ENCODE results near the gene ANKS6. TPM values are rescaled to one million over a fixed set of nuclear protein-coding genes. Genes with fewer than 3 reads are reported as not detected.

Gene ANKS6
- total RNA-seq, 2 donors from 2014 or later: 15.9 to 28.4 TPM

DNA sequence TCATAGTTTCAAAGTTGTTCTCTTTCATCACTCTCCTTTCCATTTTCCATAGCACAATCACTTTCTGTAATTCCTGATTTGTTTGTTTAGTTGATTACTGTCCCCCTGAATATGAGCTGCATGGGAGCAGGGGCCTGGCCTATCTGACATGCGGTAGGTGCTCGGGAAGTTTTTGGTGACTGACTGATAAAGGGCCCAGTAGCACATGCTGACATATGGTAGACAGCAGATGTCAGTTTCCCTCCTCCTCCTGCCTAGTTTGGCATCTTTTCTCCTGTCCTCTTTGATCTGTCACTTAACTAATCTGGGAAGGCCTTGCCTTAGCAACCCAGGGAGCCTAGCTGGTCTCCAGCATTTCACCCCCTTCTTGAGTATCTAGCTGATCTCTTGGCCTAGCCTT lies 25.5 kb upstream of the ANKS6 start:
- DNase-seq (no peak), ATAC-seq (no peak)
- intact Hi-C loops (cut with DNase I, micrococcal nuclease): no loop called here

DNA sequence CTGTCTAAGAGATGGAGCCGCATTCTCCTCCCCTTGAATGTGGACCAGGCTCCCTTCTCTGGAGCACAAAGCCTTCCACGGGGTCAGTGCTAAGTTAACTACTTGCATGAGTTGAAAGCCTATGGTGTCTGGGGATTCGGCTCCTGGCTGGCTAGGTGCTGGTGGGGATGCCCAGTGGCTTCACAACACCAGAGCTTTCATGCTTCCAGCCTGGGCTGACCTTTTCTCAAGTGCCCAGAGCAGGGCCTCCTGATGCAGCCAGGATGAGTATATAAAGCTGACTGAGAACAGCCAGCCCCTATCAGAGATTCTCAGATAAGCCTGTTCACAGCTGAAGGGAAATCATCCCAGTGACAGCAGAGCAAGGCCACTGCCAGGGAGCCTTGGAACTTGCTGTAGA lies 22.9 kb upstream of the ANKS6 start:
- ATAC-seq: no peak
- DNase-seq: no peak

DNA sequence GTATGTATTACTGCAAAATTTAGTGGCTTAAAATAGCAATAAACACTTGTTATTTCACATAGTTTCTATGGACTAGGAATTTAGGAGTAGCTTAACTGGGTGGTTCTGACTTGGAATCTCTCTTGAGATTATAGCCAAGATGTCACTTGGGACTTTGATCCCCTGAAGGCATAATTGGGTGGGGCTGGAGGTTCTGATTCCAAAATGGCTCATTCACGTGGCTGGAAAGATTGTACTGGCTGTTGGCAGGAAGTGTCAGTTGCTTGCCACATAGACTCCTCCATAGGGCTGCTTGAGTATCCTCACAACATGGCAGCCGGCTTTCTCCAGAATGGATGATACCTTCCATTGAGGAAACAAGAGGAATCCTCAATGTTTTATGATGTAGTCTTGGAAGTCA lies 22.4 kb upstream of the ANKS6 start:
- ATAC-seq: peak; percentile 92
- DNase-seq: no peak
- intact Hi-C loops (cut with DNase I, micrococcal nuclease): no loop called here

More for the DNA sequence above, 22.9 kb upstream of the ANKS6 start:
- intact Hi-C loops (cut with DNase I, micrococcal nuclease): no loop called here

DNA sequence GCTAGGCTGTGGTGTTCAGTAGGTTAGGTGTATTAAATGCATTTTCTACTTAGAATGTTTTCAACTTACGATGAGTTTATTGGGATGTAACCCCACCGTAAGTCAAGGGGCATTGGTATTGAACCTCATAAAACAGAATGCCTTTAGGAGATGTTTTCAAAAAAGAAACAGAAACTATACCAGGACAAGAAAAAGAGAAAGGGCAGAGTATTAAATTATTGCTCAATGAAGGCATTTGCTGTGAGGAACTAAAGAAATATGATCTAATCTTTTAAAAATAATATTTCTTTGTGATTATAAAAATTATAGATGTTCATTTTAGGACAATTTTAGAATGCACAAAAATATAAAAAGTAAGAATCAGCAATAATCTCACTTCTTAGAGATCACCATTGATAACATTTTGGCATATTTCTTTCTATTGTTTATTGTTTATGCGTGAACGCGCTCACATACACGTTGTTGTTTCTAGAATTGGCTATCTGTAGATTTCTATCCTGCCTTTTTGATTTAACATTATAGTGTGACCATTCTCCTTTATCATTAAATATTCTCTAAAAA lies 19.1 kb upstream of the ANKS6 start:
- DNase-seq (no peak), ATAC-seq (no peak)
- intact Hi-C loops (cut with DNase I, micrococcal nuclease): no loop called here

DNA sequence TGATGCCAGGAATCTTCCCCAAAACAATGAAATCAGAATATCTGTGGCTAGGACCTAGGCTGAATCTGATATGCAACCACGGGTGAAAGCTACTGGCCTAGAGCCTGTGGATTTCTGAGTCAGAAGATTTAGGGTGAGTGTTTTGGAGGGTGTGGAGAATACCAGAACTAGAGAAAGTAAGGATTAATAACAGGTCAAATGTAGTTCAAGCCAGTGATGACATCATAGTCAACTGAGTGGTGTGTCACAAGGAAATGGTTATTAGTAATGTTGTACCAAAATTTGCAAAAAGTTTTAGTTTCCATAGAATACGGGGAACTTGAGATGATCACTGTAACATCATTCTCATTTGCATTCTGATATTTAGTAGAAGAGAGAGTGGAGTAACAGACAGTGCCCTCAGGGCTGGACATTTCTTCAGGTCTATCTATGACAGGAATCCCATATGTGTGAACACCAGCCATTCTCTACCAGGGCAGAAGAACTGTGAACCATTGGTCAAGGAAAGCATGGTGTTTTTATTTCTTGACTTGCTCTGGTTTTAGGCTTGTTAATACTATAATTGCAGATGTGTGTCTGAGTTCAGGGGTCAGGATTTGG lies 14.8 kb upstream of the ANKS6 start:
- ATAC-seq: no peak
- DNase-seq: no peak
- intact Hi-C loops (cut with DNase I, micrococcal nuclease): no loop called here

DNA sequence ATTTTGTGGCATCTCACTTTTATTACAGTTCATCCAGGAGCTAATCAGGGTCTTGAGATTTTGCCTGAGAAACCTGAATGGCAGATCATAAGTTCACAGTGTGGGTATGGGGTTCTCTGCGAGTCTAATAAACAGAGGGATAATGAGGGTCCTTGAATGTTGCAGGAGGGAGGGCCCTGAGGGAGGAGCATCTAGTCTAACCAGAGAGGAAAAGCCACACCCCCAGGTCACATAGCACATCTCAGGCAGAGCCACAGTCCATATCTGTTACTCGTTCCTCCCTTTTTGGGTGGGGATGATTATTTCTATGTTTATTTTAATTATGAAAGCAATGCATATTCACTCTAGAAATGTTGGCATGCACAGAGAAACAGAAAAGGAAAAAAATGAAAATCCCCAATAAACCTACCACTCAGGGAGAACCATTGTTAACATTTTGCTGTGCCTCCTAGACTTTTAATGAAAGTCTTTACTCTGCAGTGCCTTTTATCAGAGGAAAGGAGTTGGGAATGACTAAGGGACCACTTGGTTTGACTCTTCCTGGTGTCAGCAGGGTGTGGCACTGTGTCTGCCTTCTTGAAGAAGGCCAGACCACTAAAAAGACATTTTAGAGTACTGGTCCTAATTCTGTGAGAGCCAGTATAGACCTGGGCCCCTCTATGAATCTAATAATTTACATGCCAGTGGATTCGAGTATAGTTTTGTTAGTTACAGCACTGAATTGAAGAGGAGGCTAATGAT lies 13.9 kb upstream of the ANKS6 start:
- intact Hi-C loops (cut with DNase I, micrococcal nuclease): no loop called here
- no peak for ATAC-seq
- no peak for DNase-seq

DNA sequence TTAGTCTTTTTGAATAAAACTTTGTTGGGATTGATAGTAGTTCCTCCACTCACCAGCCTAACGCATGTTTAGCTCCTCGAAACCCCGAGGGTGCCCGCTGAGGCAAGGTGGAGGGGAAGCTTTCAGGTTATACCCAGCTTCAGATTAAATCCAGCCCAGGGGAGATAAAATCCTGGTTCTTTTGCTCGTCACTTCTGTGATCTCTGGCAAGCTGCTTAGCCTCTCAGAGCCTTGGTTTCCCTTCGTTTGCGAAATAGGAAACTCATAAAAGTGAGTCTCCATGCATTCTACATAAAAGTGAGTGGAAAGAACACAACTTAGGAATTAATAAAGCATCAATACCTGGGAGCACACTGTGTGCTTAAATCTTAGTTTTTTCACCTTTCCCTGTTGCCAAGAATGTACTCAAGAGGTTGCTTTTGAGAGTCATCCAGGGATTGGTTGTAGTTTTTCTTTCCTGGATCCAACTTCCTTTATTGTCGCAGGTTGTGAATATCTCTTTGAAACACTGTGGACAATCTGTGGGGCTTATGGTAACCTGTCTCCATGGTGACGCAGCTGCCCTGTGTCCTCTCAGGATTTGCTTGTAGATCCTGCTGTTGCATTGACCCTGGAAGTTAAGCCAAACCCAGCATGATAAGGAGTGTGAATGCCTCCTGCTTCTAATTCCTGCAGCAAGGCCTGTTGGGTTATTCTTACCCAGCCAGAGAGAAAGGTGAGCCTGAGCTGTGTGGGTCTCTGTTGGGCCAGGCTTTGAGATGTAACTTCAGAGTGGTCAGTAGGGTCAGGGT lies 13.2 kb upstream of the ANKS6 start:
- peak; percentile 37 for ATAC-seq
- DNase-seq: peak; percentile 41 to 74
- intact Hi-C loops (cut with DNase I, micrococcal nuclease): no loop called here

DNA sequence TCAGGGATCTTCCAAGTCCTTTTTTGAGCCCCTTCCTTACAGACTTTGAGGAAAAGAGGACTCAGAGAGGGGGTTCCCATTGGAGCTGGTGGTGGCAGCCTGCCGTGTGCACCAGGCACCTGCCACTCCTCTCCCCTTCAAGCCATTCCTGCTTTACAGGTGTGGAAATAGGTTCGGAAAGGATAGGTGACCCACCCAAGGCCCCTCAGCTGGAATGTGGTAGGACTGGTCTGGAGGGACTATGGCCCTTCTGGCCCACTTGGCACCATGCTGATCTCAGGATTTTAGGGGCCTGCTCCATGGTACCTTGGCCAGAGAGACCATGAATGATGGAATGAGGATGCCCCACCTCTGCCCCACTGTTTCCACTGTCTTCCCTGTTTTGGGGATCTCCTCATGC lies 12.5 kb upstream of the ANKS6 start:
- intact Hi-C loops (cut with DNase I, micrococcal nuclease): no loop called here
- no peak for ATAC-seq
- no peak for DNase-seq

DNA sequence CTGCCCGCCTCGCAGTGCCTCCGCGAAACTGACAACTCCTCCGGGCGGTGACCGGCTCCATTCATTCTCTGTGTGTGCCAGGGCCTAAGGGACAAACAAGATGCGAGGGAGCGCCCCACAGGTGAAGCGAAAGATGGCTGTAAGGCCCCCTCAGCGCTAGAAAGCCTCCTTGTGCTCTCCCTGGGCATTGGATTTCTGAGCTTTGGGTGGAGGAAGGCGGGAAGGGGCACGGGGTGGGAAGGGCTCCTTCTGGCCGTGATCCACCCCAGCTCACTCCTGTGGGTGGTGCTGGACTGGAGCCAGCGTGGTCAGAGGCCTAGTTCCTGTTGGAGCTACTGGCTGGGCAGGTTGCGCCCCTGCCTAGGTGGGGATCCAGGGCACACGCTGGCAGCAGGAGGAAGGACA lies 12.1 kb upstream of the ANKS6 start:
- ATAC-seq: peak; percentile 70
- peak; percentile 95 for DNase-seq
- intact Hi-C loops (cut with DNase I, micrococcal nuclease): no loop called here

DNA sequence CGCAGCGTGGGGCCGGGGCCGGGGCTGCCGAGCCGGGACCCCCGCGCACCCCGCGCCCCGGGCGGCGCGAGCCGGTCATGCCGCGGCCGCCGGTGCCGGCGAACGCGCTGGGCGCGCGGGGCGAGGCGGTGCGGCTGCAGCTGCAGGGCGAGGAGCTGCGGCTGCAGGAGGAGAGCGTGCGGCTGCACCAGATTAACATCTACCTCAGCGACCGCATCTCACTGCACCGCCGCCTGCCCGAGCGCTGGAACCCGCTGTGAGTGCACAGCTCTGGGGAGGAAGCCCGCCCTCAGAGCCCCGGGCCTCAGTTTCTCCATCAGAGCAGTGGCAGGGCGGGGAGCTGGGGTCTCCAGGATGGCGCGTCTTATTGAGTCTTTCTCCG lies 11.4 kb upstream of the ANKS6 start:
- intact Hi-C loops (cut with DNase I, micrococcal nuclease): no loop called here
- DNase-seq (peak in 1 of 2 donors; percentile 55), ATAC-seq (no peak)

DNA sequence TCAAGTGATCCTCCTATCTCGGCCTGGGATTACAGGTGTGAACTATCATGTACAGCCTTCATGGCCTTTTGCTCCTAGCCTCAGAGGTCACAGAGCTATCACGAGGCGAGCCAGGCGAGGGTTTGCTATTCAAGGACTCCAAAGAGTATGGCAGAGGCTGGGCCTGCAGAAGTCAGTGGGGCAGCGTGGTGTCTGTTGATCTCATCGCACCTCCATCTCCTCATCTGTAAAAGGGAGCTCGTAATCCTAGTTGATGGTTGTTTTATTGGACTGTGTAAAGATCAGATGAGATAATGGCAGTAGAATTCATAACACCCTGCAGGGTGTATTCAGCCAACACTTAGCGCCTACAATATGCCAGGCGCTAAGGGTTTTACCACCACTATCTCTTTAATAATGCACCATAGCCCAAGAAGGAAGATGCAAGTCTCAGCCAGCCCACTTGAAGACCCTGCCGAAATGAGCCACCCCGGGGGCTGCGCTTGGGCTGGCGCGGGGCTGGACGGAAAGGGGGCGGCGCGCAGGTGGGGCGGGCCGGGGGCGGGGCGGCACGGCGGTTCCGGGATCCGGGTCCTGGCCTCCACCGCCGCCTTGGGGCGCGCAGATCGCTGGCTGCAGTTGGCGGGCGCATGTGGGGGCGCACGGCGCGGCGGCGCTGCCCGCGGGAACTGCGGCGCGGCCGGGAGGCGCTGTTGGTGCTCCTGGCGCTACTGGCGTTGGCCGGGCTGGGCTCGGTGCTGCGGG lies 10.9 kb upstream of the ANKS6 start, which contains the start of gene GALNT12:
Gene GALNT12, plus strand, starts transcription at position 601 of the 744 bp plus-strand sequence. Its CDS starts 29 bp downstream, at position 630.
- intact Hi-C loops (cut with DNase I, micrococcal nuclease): no loop called here
- DNase-seq (peak; percentile 71 to 74), ATAC-seq (peak; percentile 65)

DNA sequence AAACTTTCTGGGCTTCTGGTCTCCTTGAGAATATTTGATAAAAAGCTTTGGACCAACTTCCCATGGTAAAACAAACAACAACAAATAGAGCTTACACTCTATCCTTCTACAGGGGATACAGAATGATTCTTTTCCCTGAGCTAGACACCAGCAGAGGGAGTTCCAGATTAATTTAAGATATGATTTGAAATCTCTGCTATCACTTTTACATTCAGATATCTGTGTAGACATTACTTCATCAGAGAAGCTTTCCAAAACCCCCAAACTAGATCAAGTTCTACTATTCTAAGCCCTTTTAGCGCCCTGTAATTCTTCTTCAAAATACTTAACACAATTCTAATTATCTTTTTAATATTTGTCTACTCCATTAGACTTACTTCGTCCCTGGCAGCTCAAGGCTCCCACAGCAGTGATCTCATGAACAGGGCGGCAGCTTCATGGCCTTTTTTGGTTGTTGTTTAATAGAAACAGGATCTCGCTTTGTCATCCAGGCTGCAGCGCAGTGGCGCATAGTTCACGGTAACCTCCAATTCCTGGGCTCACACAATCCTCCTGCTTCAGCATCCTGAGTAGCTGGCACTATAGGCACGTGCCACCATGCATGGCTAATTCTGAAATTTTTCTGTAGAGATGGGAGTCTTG lies 10.2 kb upstream of the ANKS6 start:
- intact Hi-C loops (cut with DNase I, micrococcal nuclease): no loop called here
- DNase-seq: no peak
- no peak for ATAC-seq

DNA sequence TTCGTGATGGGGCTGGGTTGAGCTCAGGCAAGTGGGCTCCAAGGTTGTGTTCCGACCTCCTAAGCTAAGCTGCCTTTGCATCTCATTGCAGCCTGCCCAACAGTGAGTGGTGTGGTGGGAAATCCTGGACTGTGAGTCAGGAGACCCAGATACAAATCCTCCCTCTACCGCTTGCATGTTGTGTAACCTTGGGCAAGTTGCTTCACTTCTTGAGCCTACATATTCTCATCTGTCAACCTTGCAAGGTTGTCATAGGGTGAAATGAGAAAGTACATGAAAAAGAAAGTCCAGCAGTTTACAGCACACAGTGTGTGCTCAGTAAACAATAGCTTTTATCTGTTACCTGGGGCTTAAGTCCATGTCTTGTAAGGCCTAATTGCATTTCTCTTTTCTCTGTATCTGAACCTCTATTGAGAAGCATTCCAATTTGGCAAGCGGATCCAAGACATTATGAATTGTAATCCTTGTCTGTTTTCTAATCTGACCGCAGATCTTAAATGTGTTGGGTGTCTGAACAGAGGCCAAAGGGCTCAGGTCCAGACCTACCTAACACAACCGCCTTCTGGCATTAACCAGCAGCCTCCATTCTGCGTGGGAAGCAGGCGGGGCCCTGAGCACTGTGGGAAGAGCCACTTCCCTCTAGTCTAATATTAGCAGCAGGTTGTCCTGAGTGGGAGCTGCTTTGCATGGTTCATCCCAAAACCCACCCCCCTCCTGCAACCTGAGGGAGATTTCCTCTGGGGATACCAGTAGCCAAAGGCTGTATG lies 9.3 kb upstream of the ANKS6 start:
- intact Hi-C loops (cut with DNase I, micrococcal nuclease): no loop called here
- ATAC-seq: peak; percentile 19

DNA sequence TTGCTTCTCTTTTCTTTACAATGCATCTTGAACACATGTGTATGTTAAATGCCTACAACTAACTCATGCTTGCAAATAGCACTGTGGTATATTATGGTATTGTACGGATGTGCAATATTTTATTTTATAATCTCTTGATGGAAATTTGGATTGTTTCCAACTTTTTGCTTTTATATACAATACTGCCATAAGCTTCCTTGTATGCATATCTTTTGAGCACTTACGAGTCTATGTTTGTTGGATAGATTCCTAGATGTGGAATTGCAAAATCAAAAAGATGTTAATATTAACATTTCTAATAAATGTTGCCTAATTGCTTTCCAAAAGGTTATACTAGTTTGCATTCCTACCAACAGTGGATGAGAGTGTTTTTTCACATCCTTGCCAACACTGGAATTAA lies 7.7 kb upstream of the ANKS6 start:
- intact Hi-C loops (cut with DNase I, micrococcal nuclease): no loop called here

More for the DNA sequence above, 9.3 kb upstream of the ANKS6 start:
- peak in 1 of 2 donors; percentile 40 for DNase-seq

DNA sequence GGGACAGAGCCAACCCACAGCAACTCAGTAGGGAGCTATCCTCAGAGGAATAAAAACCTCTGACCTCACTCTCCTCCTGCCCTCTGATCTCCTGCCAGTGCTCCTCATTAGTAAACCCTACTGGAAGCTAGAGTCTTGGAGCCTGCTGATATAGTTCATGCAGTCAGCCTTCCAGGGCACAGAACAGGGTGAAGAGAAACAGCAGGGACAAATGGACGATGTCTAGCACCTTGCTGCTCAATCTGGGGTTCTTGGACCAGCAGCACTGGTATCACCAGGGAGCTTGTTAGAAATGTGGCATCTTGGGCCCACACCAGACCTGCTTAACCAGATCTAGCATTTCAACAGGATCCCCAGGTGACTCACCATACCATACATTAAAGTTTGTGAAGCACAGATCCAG lies 5.6 kb upstream of the ANKS6 start:
- ATAC-seq: no peak
- intact Hi-C loops (cut with DNase I, micrococcal nuclease): no loop called here

More for the DNA sequence above, 7.7 kb upstream of the ANKS6 start:
- no peak for ATAC-seq
- DNase-seq: no peak

DNA sequence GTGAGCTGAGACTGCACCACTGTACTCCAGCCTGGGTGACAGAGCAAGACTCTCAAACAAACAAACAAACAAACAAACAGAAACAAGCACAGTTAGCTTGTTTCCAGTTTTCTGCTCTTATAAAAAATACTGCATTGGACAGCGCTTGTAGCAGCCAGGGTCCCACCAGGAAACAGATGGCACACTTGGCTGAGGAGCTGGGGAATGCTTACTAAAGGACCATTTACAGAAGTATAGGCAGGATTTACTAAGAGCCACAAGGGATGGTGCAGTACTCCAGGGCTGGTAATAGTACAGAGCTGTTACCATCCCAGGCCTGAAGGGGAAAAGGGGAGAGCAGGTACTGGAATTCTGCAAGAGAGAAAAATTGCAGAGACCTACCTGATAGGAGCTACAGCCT lies 5.2 kb upstream of the ANKS6 start:
- intact Hi-C loops (cut with DNase I, micrococcal nuclease): no loop called here
- DNase-seq: no peak

More for the DNA sequence above, 5.6 kb upstream of the ANKS6 start:
- DNase-seq: no peak

DNA sequence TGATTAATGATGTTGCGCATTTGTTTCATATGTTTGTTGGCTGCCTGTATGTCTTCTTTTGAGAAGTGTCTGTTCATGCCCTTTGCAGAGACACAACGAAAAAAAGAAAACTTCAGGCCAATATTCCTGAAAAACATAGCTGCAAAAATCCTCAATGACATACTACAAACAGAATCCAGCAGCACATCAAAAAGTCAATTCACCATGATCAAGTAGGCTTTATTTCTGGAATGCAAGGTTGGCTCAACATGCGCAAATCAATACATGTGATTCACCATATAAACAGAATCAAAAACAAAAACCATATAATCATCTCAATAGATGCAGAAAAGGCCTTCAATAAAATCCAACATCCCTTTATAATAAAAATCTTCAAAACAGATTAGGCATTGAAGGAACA lies 1.9 kb upstream of the ANKS6 start:
- no peak for DNase-seq
- intact Hi-C loops (cut with DNase I, micrococcal nuclease): no loop called here
- ATAC-seq: no peak

More for the DNA sequence above, 5.2 kb upstream of the ANKS6 start:
- ATAC-seq: no peak

DNA sequence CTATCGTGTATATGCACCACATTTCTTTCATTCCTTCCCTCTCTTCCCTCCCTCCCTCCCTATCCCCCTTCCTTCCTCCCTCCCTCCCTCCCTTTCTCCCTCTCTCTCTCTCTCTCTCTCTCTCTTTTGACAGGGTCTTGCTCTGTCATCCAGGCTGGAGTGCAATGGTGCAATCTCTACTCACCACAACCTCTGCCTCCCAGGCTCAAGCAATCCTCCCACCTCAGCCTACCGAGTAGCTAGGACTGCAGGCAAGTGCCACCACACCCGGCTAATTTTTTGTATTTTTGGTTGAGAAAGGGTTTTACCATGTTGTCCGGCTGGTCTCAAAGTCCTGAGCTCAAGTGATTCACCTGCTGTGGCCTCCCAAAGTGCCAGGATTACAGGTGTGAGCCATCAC lies 1.1 kb upstream of the ANKS6 start:
- ATAC-seq: no peak
- no peak for DNase-seq
- intact Hi-C loops (cut with DNase I, micrococcal nuclease): no loop called here

Data from left colon (tissue), 2 donors.